Measurements from ENCODE around the gene ATL1. TPM values are rescaled to one million over a fixed set of nuclear protein-coding genes. Genes with fewer than 3 reads are reported as not detected.
A peak's percentile ranks its signal among the peaks of the same experiment; 100 is the strongest.

The ATL1 gene
- total RNA-seq, 4 donors from 2014 or later, result 17.2 to 22.3 (median 21.6) TPM

DNA sequence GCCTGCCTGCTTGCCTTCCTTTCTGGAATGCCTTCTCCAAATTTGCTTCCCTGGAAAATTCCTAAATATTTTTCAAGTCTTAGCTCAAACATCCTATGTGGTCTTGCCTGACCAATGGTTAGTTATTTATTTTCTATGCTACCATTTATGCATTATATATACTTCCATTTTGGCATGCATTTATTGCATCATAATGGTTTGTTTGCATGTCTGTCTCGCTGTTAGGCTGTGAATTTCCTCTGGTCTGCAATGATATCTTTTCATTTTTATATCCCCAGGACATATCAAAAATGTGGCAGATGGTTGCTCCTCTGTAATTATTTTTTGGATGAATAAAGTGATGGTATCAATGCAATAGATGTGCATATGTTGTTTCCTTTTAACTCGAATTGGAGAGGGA, 30.5 kb downstream of the ATL1 start:
- Histone ChIP-seq H3K27ac (no peak overlapping the region), H3K9me3 (no peaks in the 10 kb centered on the region), H3K36me3 (peaks cover 0 to 53% of the 10 kb centered on the region in 2 donors), H3K4me3 (no peak overlapping the region), H3K27me3 (no peaks in the 10 kb centered on the region), H3K4me1 (no peaks in the 10 kb centered on the region)
- ATAC-seq, result no peak
- TF ChIP-seq POLR2A (IDR thresholded peaks at IDR 0.05), result no peak
- TF ChIP-seq, protein P1, sequence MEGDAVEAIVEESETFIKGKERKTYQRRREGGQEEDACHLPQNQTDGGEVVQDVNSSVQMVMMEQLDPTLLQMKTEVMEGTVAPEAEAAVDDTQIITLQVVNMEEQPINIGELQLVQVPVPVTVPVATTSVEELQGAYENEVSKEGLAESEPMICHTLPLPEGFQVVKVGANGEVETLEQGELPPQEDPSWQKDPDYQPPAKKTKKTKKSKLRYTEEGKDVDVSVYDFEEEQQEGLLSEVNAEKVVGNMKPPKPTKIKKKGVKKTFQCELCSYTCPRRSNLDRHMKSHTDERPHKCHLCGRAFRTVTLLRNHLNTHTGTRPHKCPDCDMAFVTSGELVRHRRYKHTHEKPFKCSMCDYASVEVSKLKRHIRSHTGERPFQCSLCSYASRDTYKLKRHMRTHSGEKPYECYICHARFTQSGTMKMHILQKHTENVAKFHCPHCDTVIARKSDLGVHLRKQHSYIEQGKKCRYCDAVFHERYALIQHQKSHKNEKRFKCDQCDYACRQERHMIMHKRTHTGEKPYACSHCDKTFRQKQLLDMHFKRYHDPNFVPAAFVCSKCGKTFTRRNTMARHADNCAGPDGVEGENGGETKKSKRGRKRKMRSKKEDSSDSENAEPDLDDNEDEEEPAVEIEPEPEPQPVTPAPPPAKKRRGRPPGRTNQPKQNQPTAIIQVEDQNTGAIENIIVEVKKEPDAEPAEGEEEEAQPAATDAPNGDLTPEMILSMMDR (IDR thresholded peaks at IDR 0.05), result no peak
- WGBS, 2 donors (ENCODE audit: low coverage in 1 of 2), result 78 to 81% methylated on average over 2 of the region's 2 CpGs

DNA sequence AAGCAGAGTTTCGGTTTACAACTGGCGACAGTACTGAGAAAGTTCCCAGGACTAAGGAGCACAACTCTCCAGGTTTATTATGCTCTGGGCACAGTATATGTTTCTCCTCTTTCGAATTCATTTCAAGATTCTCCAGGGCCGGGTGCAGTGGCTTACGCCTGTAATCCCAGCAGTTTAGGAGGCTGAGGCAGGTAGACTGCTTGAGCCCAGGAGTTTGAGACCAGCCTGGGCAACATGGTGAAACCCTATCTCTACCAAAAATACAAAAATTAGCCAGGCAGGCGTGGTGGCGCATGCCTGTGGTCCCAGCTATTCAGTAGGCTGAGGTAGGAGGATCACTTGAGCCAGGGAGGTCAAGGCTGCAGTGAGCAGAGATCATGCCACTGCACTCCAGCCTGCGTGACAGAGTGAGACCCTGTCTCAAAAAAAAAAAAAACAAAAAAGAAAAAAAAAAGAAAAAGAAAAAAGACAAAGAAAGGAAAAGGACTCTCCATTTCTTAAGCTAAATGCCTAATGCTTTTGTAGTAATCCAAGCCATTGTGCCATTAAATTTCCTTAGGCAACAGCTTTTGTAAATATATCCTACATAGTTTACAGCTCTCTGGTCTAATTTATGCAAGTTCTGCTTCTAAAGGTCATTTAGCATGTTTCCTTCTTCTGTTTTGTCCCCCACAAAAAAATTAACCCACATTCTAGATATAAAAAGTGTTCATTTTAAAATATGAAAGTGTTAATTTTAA, 34.8 kb downstream of the ATL1 start:
- H3K9me3 ChIP-seq, result no peaks in the 10 kb centered on the region
- H3K36me3 ChIP-seq, result peaks cover 0 to 39% of the 10 kb centered on the region in 2 donors
- H3K27ac ChIP-seq, result no peak overlapping the region
- no peak for TF ChIP-seq POLR2A (IDR thresholded peaks at IDR 0.05)
- TF ChIP-seq EP300 (IDR thresholded peaks at IDR 0.05), result no peak
- TF ChIP-seq, protein P1 (IDR thresholded peaks at IDR 0.05), result no peak
- no peak for TF ChIP-seq POLR2AphosphoS5 (IDR thresholded peaks at IDR 0.05)
- 92 to 95% methylated on average over 2 to 4 of the region's 8 CpGs for WGBS, 2 donors (ENCODE audit: low coverage in 1 of 2)
- H3K27me3 ChIP-seq, result no peaks in the 10 kb centered on the region
- H3K4me1 ChIP-seq, result no peaks in the 10 kb centered on the region
- no peak overlapping the region for H3K4me3 ChIP-seq
- ATAC-seq, result no peak

DNA sequence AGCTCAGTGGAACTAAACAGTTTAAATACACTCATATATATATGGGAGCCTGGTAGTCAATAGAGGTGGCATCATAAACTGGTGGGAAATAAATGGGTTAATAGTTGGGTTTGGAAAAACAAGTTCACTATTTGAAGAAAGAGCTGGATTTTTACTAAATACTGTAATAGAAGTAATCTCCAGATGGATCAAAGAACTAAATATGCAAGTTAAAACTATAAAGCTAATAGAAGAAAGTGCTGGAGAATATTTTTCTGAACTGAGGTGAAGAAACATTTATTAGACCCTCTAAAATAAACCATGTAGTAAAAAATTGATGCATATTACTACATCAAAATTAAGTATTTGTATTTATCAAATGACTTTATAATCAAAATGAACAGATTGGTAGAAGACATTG, 38.8 kb downstream of the ATL1 start:
- ATAC-seq, result no peak
- TF ChIP-seq POLR2A (IDR thresholded peaks at IDR 0.05) (no peak), POLR2AphosphoS5 (IDR thresholded peaks at IDR 0.05) (no peak), EP300 (IDR thresholded peaks at IDR 0.05) (no peak)
- TF ChIP-seq, protein P1 (IDR thresholded peaks at IDR 0.05), result no peak

DNA sequence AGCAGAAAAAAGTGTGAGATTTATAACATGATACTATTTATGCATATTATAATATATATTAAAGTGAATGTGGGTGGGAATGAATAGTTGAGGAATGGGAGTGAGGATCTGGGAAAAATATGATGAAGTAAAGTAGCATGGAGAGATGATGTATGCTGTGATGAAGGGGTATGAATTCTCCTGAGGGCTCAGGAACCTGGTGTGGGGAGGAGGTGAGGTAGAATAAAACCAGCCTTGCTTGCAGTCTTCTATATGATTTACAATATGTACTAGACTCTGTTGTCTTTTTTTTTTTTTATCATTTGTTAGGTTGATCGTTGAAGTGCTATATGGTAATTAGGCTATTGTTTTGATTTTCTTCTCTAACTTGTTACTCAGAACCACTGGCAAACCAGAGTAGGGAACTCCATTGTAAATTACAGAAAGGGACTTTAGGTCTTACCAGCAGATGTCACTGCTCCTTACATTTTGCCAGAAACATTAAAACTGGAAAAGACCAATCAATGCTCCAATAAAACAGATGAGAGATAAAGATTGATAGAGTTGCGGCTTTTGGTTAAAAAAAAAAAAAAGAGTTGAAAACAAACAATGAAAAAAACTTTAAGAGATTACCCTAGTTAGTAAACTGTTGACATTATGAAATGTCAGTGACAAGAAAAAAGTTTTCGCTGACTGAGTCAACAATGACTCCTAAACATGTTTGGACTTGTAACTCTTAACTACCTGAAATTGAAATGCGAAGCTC, 39.9 kb downstream of the ATL1 start:
- H3K4me3 ChIP-seq, result no peak overlapping the region
- ATAC-seq, result no peak
- H3K27me3 ChIP-seq, result no peaks in the 10 kb centered on the region
- TF ChIP-seq POLR2A (IDR thresholded peaks at IDR 0.05) (no peak), EP300 (IDR thresholded peaks at IDR 0.05) (no peak), POLR2AphosphoS5 (IDR thresholded peaks at IDR 0.05) (no peak)
- TF ChIP-seq, protein P1 (IDR thresholded peaks at IDR 0.05), result peak in 3 of 4 experiments; percentile 28 to 57 (median 42)
- WGBS, 2 donors (ENCODE audit: low coverage in 1 of 2), result 54 to 68% methylated on average over 4 of the region's 4 CpGs
- H3K4me1 ChIP-seq, result no peaks in the 10 kb centered on the region
- no peaks in the 10 kb centered on the region for H3K9me3 ChIP-seq
- peaks cover 0 to 5% of the 10 kb centered on the region in 2 donors for H3K36me3 ChIP-seq
- no peak overlapping the region for H3K27ac ChIP-seq

More for the DNA sequence above, 38.8 kb downstream of the ATL1 start:
- no peaks in the 10 kb centered on the region for H3K9me3 ChIP-seq
- no peaks in the 10 kb centered on the region for H3K27me3 ChIP-seq
- H3K4me3 ChIP-seq, result no peak overlapping the region
- no peaks in the 10 kb centered on the region for H3K4me1 ChIP-seq
- H3K27ac ChIP-seq, result no peak overlapping the region
- peaks cover 0 to 16% of the 10 kb centered on the region in 2 donors for H3K36me3 ChIP-seq

Measured in gastroesophageal sphincter (tissue), 4 donors.